H9 (cell line): ENCODE data around the gene TBCK. TPM values are rescaled to one million over a fixed set of nuclear protein-coding genes. Genes with fewer than 3 reads are reported as not detected.

Source experiments
- DNase-seq: peaks from one replicate; pipeline ENCODE4 v3.0.0-alpha.2; 2017
- H2AFZ ChIP-seq: one replicate; pipeline ENCODE4 v1.6.1; 2013; ENCODE audit warnings: mild to moderate bottlenecking, low read length, control low read depth, moderate library complexity
- H2AK5ac ChIP-seq: 2 replicates; pipeline ENCODE4 v1.6.1; 2013; ENCODE audit warnings: low read length, control low read depth, mixed read lengths; ENCODE audit not compliant: insufficient read length
- H2BK120ac ChIP-seq: one replicate; pipeline ENCODE4 v1.6.1; 2013; ENCODE audit warnings: low read depth, mild to moderate bottlenecking, low read length, control low read depth, inconsistent platforms; ENCODE audit not compliant: poor library complexity, severe bottlenecking
- H2BK12ac ChIP-seq: 2 replicates; pipeline ENCODE4 v1.6.1; 2013; ENCODE audit warnings: low read length, control low read depth, mixed read lengths, low read depth; ENCODE audit not compliant: insufficient read length
- H2BK15ac ChIP-seq: 2 replicates; pipeline ENCODE4 v1.6.1; 2013; ENCODE audit warnings: low read depth, low read length, control low read depth
- H2BK20ac ChIP-seq: one replicate; pipeline ENCODE4 v1.6.1; 2013; ENCODE audit warnings: low read depth, mild to moderate bottlenecking, low read length, control low read depth, inconsistent platforms; ENCODE audit not compliant: poor library complexity, severe bottlenecking
- H2BK5ac ChIP-seq: 2 replicates; pipeline ENCODE4 v1.6.1; 2013; ENCODE audit warnings: low read length, control low read depth, mixed read lengths; ENCODE audit not compliant: insufficient read length
- H3K14ac ChIP-seq: 2 replicates; pipeline ENCODE4 v1.6.1; 2013; ENCODE audit warnings: low read length, control low read depth; ENCODE audit not compliant: insufficient read depth
- H3K18ac ChIP-seq: 2 replicates; pipeline ENCODE4 v1.6.1; 2013; ENCODE audit warnings: low read depth, mild to moderate bottlenecking, mixed read lengths, low read length, control low read depth; ENCODE audit not compliant: insufficient read length
- H3K23ac ChIP-seq: 2 replicates; pipeline ENCODE4 v1.6.1; 2013; ENCODE audit warnings: low read length, control low read depth, mixed read lengths, low read depth; ENCODE audit not compliant: insufficient read length
- H3K23me2 ChIP-seq: 2 replicates; pipeline ENCODE4 v1.6.1; 2013; ENCODE audit warnings: low read depth, mild to moderate bottlenecking, mixed read lengths, low read length, control low read depth; ENCODE audit not compliant: insufficient read length, poor library complexity, severe bottlenecking
- H3K27ac ChIP-seq: 2 replicates; pipeline ENCODE4 v1.5.1; 2013; ENCODE audit warnings: low read length, control low read depth, mixed read lengths, low read depth; ENCODE audit not compliant: insufficient read length
- H3K27me3 ChIP-seq: 2 replicates; pipeline ENCODE4 v1.6.1; 2013; ENCODE audit warnings: low read length, control low read depth, inconsistent platforms; ENCODE audit not compliant: insufficient read depth
- H3K4ac ChIP-seq: 2 replicates; pipeline ENCODE4 v1.6.1; 2013; ENCODE audit warnings: low read depth, mild to moderate bottlenecking, control low read depth, inconsistent platforms, low read length, moderate library complexity
- H3K4me1 ChIP-seq: 2 replicates; pipeline ENCODE4 v1.6.1; 2013; ENCODE audit warnings: low read length, control low read depth, inconsistent platforms; ENCODE audit not compliant: insufficient read depth
- H3K4me2 ChIP-seq: 2 replicates; pipeline ENCODE4 v1.6.1; 2013; ENCODE audit warnings: low read length, control low read depth, mixed read lengths; ENCODE audit not compliant: insufficient read length, insufficient read depth
- H3K56ac ChIP-seq: 2 replicates; pipeline ENCODE4 v1.6.1; 2013; ENCODE audit warnings: low read depth, mild to moderate bottlenecking, mixed read lengths, low read length, control low read depth; ENCODE audit not compliant: insufficient read length
- H3K79me1 ChIP-seq: 2 replicates; pipeline ENCODE4 v1.6.1; 2013; ENCODE audit warnings: low read depth, mild to moderate bottlenecking, moderate library complexity, low read length, control low read depth, inconsistent platforms; ENCODE audit not compliant: insufficient read depth, poor library complexity, severe bottlenecking
- H3K79me2 ChIP-seq: 2 replicates; pipeline ENCODE4 v1.6.1; 2013; ENCODE audit warnings: low read length, control low read depth, inconsistent platforms; ENCODE audit not compliant: insufficient read depth
- H3K9ac ChIP-seq: 2 replicates; pipeline ENCODE4 v1.6.1; 2013; ENCODE audit warnings: low read length, control low read depth, mixed read lengths; ENCODE audit not compliant: insufficient read length; ENCODE audit errors: extremely low read depth
- H3K9me3 ChIP-seq: one replicate; pipeline ENCODE4 v1.6.1; 2013; ENCODE audit warnings: low read depth, low read length, inconsistent platforms; ENCODE audit not compliant: control insufficient read depth
- H3T11ph ChIP-seq: one replicate; pipeline ENCODE4 v1.6.1; 2013; ENCODE audit warnings: mild to moderate bottlenecking, low read length, control low read depth, inconsistent platforms
- H4K20me1 ChIP-seq: one replicate; pipeline ENCODE4 v1.6.1; 2013; ENCODE audit not compliant: control insufficient read depth, insufficient read length, insufficient read depth
- H4K5ac ChIP-seq: 2 replicates; pipeline ENCODE4 v1.6.1; 2013; ENCODE audit warnings: low read depth, mild to moderate bottlenecking, mixed read lengths, low read length, control low read depth; ENCODE audit not compliant: insufficient read length
- H4K8ac ChIP-seq: replicated peaks from 2 replicates; pipeline ENCODE4 v1.6.1; 2013; ENCODE audit warnings: low read length, control low read depth, mixed read lengths, low read depth; ENCODE audit not compliant: insufficient read length
- H4K91ac ChIP-seq: 2 replicates; pipeline ENCODE4 v1.6.1; 2013; ENCODE audit warnings: low read depth, mild to moderate bottlenecking, moderate library complexity, mixed read lengths, low read length, control low read depth; ENCODE audit not compliant: insufficient read length
- H3K27ac Mint-ChIP-seq, 3 experiments: 2 replicates in 2 of 3; 3 replicates in 1 of 3; pipeline ENCODE4 v1.8.0; 2020 to 2021; ENCODE audit warnings: mixed read lengths in 3 of 3, mild to moderate bottlenecking in 1 of 3, moderate library complexity in 1 of 3
- H3K27me3 Mint-ChIP-seq: 2 replicates; pipeline ENCODE4 v1.8.0; 2021; ENCODE audit warnings: low read depth, mild to moderate bottlenecking, moderate library complexity, mixed read lengths
- H3K36me3 Mint-ChIP-seq, 3 experiments: 2 replicates in 2 of 3; 3 replicates in 1 of 3; pipeline ENCODE4 v1.8.0; 2020 to 2021; ENCODE audit warnings: low read depth in 3 of 3, mixed read lengths in 3 of 3; ENCODE audit not compliant: insufficient read depth in 1 of 3
- H3K4me1 Mint-ChIP-seq, 2 experiments: 2 replicates each; pipeline ENCODE4 v1.8.0; 2020; ENCODE audit warnings: mixed read lengths in 2 of 2
- H3K4me3 Mint-ChIP-seq, 2 experiments: 2 replicates in 1 of 2; 3 replicates in 1 of 2; pipeline ENCODE4 v1.8.0; 2020 to 2021; ENCODE audit warnings: mild to moderate bottlenecking in 2 of 2, mixed read lengths in 2 of 2, moderate library complexity in 1 of 2
- H3K9me3 Mint-ChIP-seq, 2 experiments: 2 replicates in 1 of 2; 3 replicates in 1 of 2; pipeline ENCODE4 v1.8.0; 2020; ENCODE audit warnings: mild to moderate bottlenecking in 2 of 2, mixed read lengths in 2 of 2, moderate library complexity in 1 of 2
- CTCF ChIP-seq: fragments of 200-600 bp; sonication (generic); conservative IDR thresholded peaks from 3 replicates; pipeline ENCODE4 v1.8.0; 2021; ENCODE audit warnings: antibody characterized with exemption, mild to moderate bottlenecking
- WGBS: extraction: QIAGEN DNeasy Blood & Tissue Kit; methylation state at CpG from one replicate; pipeline ENCODE4 v1.1.7; 2013; ENCODE audit warnings: missing lambda C conversion rate, low lambda C conversion rate, mixed read lengths; ENCODE audit not compliant: insufficient read length; ENCODE audit errors: extremely low coverage; 5-methylcytosine and 5-hydroxymethylcytosine counted together
- total RNA-seq: library from RNA; stranded (reverse); gene quantifications from 2 replicates; pipeline ENCODE4 v1.2.1, GENCODE V29; 2021

Gene TBCK
- total RNA-seq, 1 experiment from 2014 or later: 22.1 TPM

GRCh38 chr4:106105697-106106096 is 210.3 kb downstream of the TBCK start:
- Histone ChIP-seq H3K23ac (no peak overlapping the region), H4K91ac (no peak overlapping the region), H2AFZ (no peak overlapping the region), H3K23me2 (no peaks in the 10 kb centered on the region), H2BK15ac (no peak overlapping the region), H3K4me1 (no peaks in the 10 kb centered on the region), H3K4me2 (no peak overlapping the region), H3K18ac (no peak overlapping the region), H4K8ac (no peak overlapping the region), H3K9ac (no peak overlapping the region), H3K4ac (no peak overlapping the region), H2BK5ac (no peak overlapping the region), H3K9me3 (peaks cover 10% of the 10 kb centered on the region), H3K56ac (no peak overlapping the region), H3T11ph (no peak overlapping the region), H2BK120ac (no peak overlapping the region), H4K20me1 (no peaks in the 10 kb centered on the region), H3K79me1 (no peaks in the 10 kb centered on the region), H3K27ac (no peak overlapping the region), H2AK5ac (no peak overlapping the region), H3K14ac (no peak overlapping the region), H2BK12ac (no peak overlapping the region), H3K79me2 (no peaks in the 10 kb centered on the region), H2BK20ac (no peak overlapping the region), H4K5ac (no peak overlapping the region), H3K27me3 (no peaks in the 10 kb centered on the region)
- H3K4me1 Mint-ChIP-seq: no peaks in the 10 kb centered on the region
- H3K27ac Mint-ChIP-seq: no peak overlapping the region
- no peak overlapping the region for H3K4me3 Mint-ChIP-seq
- TF ChIP-seq CTCF: no peak
- H3K36me3 Mint-ChIP-seq: peaks cover 36 to 57% (median 36%) of the 10 kb centered on the region in 3 experiments
- peaks cover 26% of the 10 kb centered on the region in 2 experiments for H3K9me3 Mint-ChIP-seq
- no peak for DNase-seq
- WGBS: no CpG with 5 or more reads among the region's 4 CpGs
- H3K27me3 Mint-ChIP-seq: no peaks in the 10 kb centered on the region
